ENCODE data around the gene GIGYF2. TPM values are rescaled to one million over a fixed set of nuclear protein-coding genes. Genes with fewer than 3 reads are reported as not detected.

The GIGYF2 gene
- total RNA-seq, 1 experiment from 2014 or later, result 71.1 TPM

DNA sequence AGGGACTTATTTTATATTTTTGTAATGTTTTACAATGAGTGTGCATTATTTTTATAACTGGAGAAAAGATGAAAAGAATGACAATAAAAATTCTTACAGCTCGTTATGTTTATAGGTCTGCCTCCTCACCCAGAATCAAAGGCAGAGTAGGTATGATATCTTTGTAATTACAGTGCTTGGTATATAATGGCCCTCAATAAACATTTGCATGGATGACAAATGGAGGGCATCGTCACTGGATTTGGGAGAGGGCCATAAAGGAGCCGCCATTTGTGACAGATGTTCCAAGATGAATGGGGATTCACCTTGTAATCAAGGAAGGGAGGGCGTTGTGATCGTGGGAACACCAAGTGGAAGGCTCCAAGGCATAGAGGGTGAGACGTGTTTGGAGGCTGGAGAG, 22.6 kb upstream of the GIGYF2 start:
- no peak for DNase-seq (ENCODE audit: unreplicated experiment)
- intact Hi-C loops (cut with micrococcal nuclease), result no loop called here
- BruUV-seq (replicated peaks), result no TSS peak
- Mint-ChIP-seq H3K36me3 (ENCODE audit: insufficient read depth, unreplicated experiment) (no peaks in the 10 kb centered on the region), H3K4me3 (ENCODE audit: unreplicated experiment) (no peak overlapping the region), H3K9me3 (ENCODE audit: unreplicated experiment) (no peaks in the 10 kb centered on the region), H3K4me1 (ENCODE audit: insufficient read depth, unreplicated experiment) (no peaks in the 10 kb centered on the region), H3K27ac (ENCODE audit: low read depth, unreplicated experiment) (no peak overlapping the region), H3K27me3 (ENCODE audit: insufficient read depth, unreplicated experiment) (peaks cover 7% of the 10 kb centered on the region)
- CTCF ChIA-PET, result no interaction called here
- TF ChIP-seq, protein P1, sequence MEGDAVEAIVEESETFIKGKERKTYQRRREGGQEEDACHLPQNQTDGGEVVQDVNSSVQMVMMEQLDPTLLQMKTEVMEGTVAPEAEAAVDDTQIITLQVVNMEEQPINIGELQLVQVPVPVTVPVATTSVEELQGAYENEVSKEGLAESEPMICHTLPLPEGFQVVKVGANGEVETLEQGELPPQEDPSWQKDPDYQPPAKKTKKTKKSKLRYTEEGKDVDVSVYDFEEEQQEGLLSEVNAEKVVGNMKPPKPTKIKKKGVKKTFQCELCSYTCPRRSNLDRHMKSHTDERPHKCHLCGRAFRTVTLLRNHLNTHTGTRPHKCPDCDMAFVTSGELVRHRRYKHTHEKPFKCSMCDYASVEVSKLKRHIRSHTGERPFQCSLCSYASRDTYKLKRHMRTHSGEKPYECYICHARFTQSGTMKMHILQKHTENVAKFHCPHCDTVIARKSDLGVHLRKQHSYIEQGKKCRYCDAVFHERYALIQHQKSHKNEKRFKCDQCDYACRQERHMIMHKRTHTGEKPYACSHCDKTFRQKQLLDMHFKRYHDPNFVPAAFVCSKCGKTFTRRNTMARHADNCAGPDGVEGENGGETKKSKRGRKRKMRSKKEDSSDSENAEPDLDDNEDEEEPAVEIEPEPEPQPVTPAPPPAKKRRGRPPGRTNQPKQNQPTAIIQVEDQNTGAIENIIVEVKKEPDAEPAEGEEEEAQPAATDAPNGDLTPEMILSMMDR (IDR thresholded peaks at IDR 0.05; ENCODE audit: unreplicated experiment), result no peak
- POLR2A ChIA-PET, result no interaction called here

DNA sequence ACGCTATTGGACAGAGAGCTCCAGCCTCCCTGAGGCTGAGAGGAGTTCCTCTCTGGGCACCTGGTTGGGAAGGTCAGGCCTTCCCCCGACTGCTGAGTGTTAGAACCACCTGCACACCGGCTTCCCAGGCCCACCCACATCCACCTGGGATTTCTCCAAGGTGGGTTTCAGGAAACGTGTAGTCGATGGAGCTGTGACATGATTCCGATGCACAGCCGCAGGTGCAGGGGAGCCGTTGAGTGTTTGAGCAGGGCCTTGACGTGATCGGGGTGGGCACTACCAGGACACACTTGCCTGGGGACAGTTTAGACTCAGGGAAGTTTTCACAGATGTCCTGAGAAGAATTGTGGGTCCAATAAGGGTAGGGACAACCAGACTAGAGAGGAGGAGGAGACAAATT, 21.8 kb upstream of the GIGYF2 start:
- POLR2A ChIA-PET, result interaction anchor here (1.0 kb wide), 1 partner anchor 61 kb away, joined by 3 read pairs; no protein-coding TSS in a partner anchor
- TF ChIP-seq, protein P1 (IDR thresholded peaks at IDR 0.05; ENCODE audit: unreplicated experiment), result no peak
- no TSS peak for BruUV-seq (replicated peaks)
- Mint-ChIP-seq H3K36me3 (ENCODE audit: insufficient read depth, unreplicated experiment) (no peaks in the 10 kb centered on the region), H3K4me1 (ENCODE audit: insufficient read depth, unreplicated experiment) (no peaks in the 10 kb centered on the region), H3K27me3 (ENCODE audit: insufficient read depth, unreplicated experiment) (peaks cover 12% of the 10 kb centered on the region), H3K27ac (ENCODE audit: low read depth, unreplicated experiment) (no peak overlapping the region), H3K4me3 (ENCODE audit: unreplicated experiment) (no peak overlapping the region), H3K9me3 (ENCODE audit: unreplicated experiment) (no peaks in the 10 kb centered on the region)
- no peak for DNase-seq (ENCODE audit: unreplicated experiment)
- CTCF ChIA-PET, result interaction anchor here (0.6 kb wide), 1 partner anchor 70 kb away, joined by 3 read pairs; no protein-coding TSS in a partner anchor
- intact Hi-C loops (cut with micrococcal nuclease), result no loop called here

DNA sequence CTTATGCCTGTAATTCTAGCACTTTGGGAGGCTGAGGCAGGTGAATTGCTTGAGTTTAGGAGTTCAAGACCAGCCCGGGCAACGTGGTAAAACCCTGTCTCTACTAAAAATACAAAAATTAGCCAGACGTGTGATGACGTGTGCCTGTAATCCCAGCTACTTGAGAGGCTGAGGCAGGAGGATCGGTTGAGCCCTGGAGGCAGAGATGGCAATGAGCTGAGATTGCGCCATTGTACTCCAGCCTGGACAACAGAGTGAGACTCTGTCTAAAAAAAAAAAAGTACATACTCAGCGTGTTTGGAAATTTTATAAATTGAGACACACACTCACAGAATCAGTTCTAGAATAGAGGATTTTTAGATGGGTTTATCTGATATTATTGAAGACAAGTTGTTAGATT, 17.1 kb upstream of the GIGYF2 start:
- H3K4me1 Mint-ChIP-seq (ENCODE audit: insufficient read depth, unreplicated experiment), result no peaks in the 10 kb centered on the region
- POLR2A ChIA-PET, result no interaction called here
- TF ChIP-seq, protein P1 (IDR thresholded peaks at IDR 0.05; ENCODE audit: unreplicated experiment), result no peak
- H3K36me3 Mint-ChIP-seq (ENCODE audit: insufficient read depth, unreplicated experiment), result no peaks in the 10 kb centered on the region
- H3K27me3 Mint-ChIP-seq (ENCODE audit: insufficient read depth, unreplicated experiment), result peaks cover 45% of the 10 kb centered on the region
- no peak overlapping the region for H3K4me3 Mint-ChIP-seq (ENCODE audit: unreplicated experiment)
- no peak overlapping the region for H3K27ac Mint-ChIP-seq (ENCODE audit: low read depth, unreplicated experiment)
- intact Hi-C loops (cut with micrococcal nuclease), result no loop called here
- H3K9me3 Mint-ChIP-seq (ENCODE audit: unreplicated experiment), result no peaks in the 10 kb centered on the region
- CTCF ChIA-PET, result interaction anchor here (0.7 kb wide), 1 partner anchor 652 kb away, joined by 4 read pairs; no protein-coding TSS in a partner anchor
- DNase-seq (ENCODE audit: unreplicated experiment), result no peak
- no TSS peak for BruUV-seq (replicated peaks)

DNA sequence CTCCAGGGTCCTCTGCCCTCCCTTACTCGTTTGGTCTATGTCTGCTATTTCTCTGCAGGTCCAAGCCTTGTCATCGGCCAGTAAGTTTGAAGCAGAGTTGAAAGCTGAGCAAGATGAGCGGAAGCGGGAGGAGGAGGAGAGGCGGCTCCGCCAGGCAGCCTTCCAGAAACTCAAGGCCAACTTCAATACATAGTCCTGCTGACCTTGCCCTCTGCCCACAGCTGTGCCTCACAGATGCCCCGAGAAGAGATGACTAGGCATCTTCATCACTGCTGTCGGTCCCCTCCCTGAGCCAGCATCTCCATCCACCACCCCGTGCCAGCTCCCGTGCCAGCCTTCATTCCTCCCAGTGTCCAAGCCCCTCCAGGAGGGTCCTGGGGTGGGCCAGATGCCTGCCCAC, 15.6 kb upstream of the GIGYF2 start:
- Mint-ChIP-seq H3K27me3 (ENCODE audit: insufficient read depth, unreplicated experiment) (peaks cover 45% of the 10 kb centered on the region), H3K27ac (ENCODE audit: low read depth, unreplicated experiment) (no peak overlapping the region), H3K4me3 (ENCODE audit: unreplicated experiment) (no peak overlapping the region), H3K36me3 (ENCODE audit: insufficient read depth, unreplicated experiment) (no peaks in the 10 kb centered on the region), H3K9me3 (ENCODE audit: unreplicated experiment) (no peaks in the 10 kb centered on the region), H3K4me1 (ENCODE audit: insufficient read depth, unreplicated experiment) (no peaks in the 10 kb centered on the region)
- TF ChIP-seq, protein P1 (IDR thresholded peaks at IDR 0.05; ENCODE audit: unreplicated experiment), result no peak
- DNase-seq (ENCODE audit: unreplicated experiment), result no peak
- no TSS peak for BruUV-seq (replicated peaks)
- CTCF ChIA-PET, result no interaction called here
- intact Hi-C loops (cut with micrococcal nuclease), result no loop called here
- POLR2A ChIA-PET, result no interaction called here

Measured in MCF 10A (cell line).